H9 (cell line): ENCODE data around the gene KREMEN1. TPM values are rescaled to one million over a fixed set of nuclear protein-coding genes. Genes with fewer than 3 reads are reported as not detected.

Source experiments
- DNase-seq: peaks from one replicate; pipeline ENCODE4 v3.0.0-alpha.2; 2017
- H2AFZ ChIP-seq: one replicate; pipeline ENCODE4 v1.6.1; 2013; ENCODE audit warnings: mild to moderate bottlenecking, low read length, control low read depth, moderate library complexity
- H2AK5ac ChIP-seq: 2 replicates; pipeline ENCODE4 v1.6.1; 2013; ENCODE audit warnings: low read length, control low read depth, mixed read lengths; ENCODE audit not compliant: insufficient read length
- H2BK120ac ChIP-seq: one replicate; pipeline ENCODE4 v1.6.1; 2013; ENCODE audit warnings: low read depth, mild to moderate bottlenecking, low read length, control low read depth, inconsistent platforms; ENCODE audit not compliant: poor library complexity, severe bottlenecking
- H2BK12ac ChIP-seq: 2 replicates; pipeline ENCODE4 v1.6.1; 2013; ENCODE audit warnings: low read length, control low read depth, mixed read lengths, low read depth; ENCODE audit not compliant: insufficient read length
- H2BK15ac ChIP-seq: 2 replicates; pipeline ENCODE4 v1.6.1; 2013; ENCODE audit warnings: low read depth, low read length, control low read depth
- H2BK20ac ChIP-seq: one replicate; pipeline ENCODE4 v1.6.1; 2013; ENCODE audit warnings: low read depth, mild to moderate bottlenecking, low read length, control low read depth, inconsistent platforms; ENCODE audit not compliant: poor library complexity, severe bottlenecking
- H2BK5ac ChIP-seq: 2 replicates; pipeline ENCODE4 v1.6.1; 2013; ENCODE audit warnings: low read length, control low read depth, mixed read lengths; ENCODE audit not compliant: insufficient read length
- H3K14ac ChIP-seq: 2 replicates; pipeline ENCODE4 v1.6.1; 2013; ENCODE audit warnings: low read length, control low read depth; ENCODE audit not compliant: insufficient read depth
- H3K18ac ChIP-seq: 2 replicates; pipeline ENCODE4 v1.6.1; 2013; ENCODE audit warnings: low read depth, mild to moderate bottlenecking, mixed read lengths, low read length, control low read depth; ENCODE audit not compliant: insufficient read length
- H3K23ac ChIP-seq: 2 replicates; pipeline ENCODE4 v1.6.1; 2013; ENCODE audit warnings: low read length, control low read depth, mixed read lengths, low read depth; ENCODE audit not compliant: insufficient read length
- H3K23me2 ChIP-seq: 2 replicates; pipeline ENCODE4 v1.6.1; 2013; ENCODE audit warnings: low read depth, mild to moderate bottlenecking, mixed read lengths, low read length, control low read depth; ENCODE audit not compliant: insufficient read length, poor library complexity, severe bottlenecking
- H3K27ac ChIP-seq: 2 replicates; pipeline ENCODE4 v1.5.1; 2013; ENCODE audit warnings: low read length, control low read depth, mixed read lengths, low read depth; ENCODE audit not compliant: insufficient read length
- H3K27me3 ChIP-seq: 2 replicates; pipeline ENCODE4 v1.6.1; 2013; ENCODE audit warnings: low read length, control low read depth, inconsistent platforms; ENCODE audit not compliant: insufficient read depth
- H3K4ac ChIP-seq: 2 replicates; pipeline ENCODE4 v1.6.1; 2013; ENCODE audit warnings: low read depth, mild to moderate bottlenecking, control low read depth, inconsistent platforms, low read length, moderate library complexity
- H3K4me1 ChIP-seq: 2 replicates; pipeline ENCODE4 v1.6.1; 2013; ENCODE audit warnings: low read length, control low read depth, inconsistent platforms; ENCODE audit not compliant: insufficient read depth
- H3K4me2 ChIP-seq: 2 replicates; pipeline ENCODE4 v1.6.1; 2013; ENCODE audit warnings: low read length, control low read depth, mixed read lengths; ENCODE audit not compliant: insufficient read length, insufficient read depth
- H3K56ac ChIP-seq: 2 replicates; pipeline ENCODE4 v1.6.1; 2013; ENCODE audit warnings: low read depth, mild to moderate bottlenecking, mixed read lengths, low read length, control low read depth; ENCODE audit not compliant: insufficient read length
- H3K79me1 ChIP-seq: 2 replicates; pipeline ENCODE4 v1.6.1; 2013; ENCODE audit warnings: low read depth, mild to moderate bottlenecking, moderate library complexity, low read length, control low read depth, inconsistent platforms; ENCODE audit not compliant: insufficient read depth, poor library complexity, severe bottlenecking
- H3K79me2 ChIP-seq: 2 replicates; pipeline ENCODE4 v1.6.1; 2013; ENCODE audit warnings: low read length, control low read depth, inconsistent platforms; ENCODE audit not compliant: insufficient read depth
- H3K9ac ChIP-seq: 2 replicates; pipeline ENCODE4 v1.6.1; 2013; ENCODE audit warnings: low read length, control low read depth, mixed read lengths; ENCODE audit not compliant: insufficient read length; ENCODE audit errors: extremely low read depth
- H3K9me3 ChIP-seq: one replicate; pipeline ENCODE4 v1.6.1; 2013; ENCODE audit warnings: low read depth, low read length, inconsistent platforms; ENCODE audit not compliant: control insufficient read depth
- H3T11ph ChIP-seq: one replicate; pipeline ENCODE4 v1.6.1; 2013; ENCODE audit warnings: mild to moderate bottlenecking, low read length, control low read depth, inconsistent platforms
- H4K20me1 ChIP-seq: one replicate; pipeline ENCODE4 v1.6.1; 2013; ENCODE audit not compliant: control insufficient read depth, insufficient read length, insufficient read depth
- H4K5ac ChIP-seq: 2 replicates; pipeline ENCODE4 v1.6.1; 2013; ENCODE audit warnings: low read depth, mild to moderate bottlenecking, mixed read lengths, low read length, control low read depth; ENCODE audit not compliant: insufficient read length
- H4K8ac ChIP-seq: replicated peaks from 2 replicates; pipeline ENCODE4 v1.6.1; 2013; ENCODE audit warnings: low read length, control low read depth, mixed read lengths, low read depth; ENCODE audit not compliant: insufficient read length
- H4K91ac ChIP-seq: 2 replicates; pipeline ENCODE4 v1.6.1; 2013; ENCODE audit warnings: low read depth, mild to moderate bottlenecking, moderate library complexity, mixed read lengths, low read length, control low read depth; ENCODE audit not compliant: insufficient read length
- H3K27ac Mint-ChIP-seq, 3 experiments: 2 replicates in 2 of 3; 3 replicates in 1 of 3; pipeline ENCODE4 v1.8.0; 2020 to 2021; ENCODE audit warnings: mixed read lengths in 3 of 3, mild to moderate bottlenecking in 1 of 3, moderate library complexity in 1 of 3
- H3K27me3 Mint-ChIP-seq: 2 replicates; pipeline ENCODE4 v1.8.0; 2021; ENCODE audit warnings: low read depth, mild to moderate bottlenecking, moderate library complexity, mixed read lengths
- H3K36me3 Mint-ChIP-seq, 3 experiments: 2 replicates in 2 of 3; 3 replicates in 1 of 3; pipeline ENCODE4 v1.8.0; 2020 to 2021; ENCODE audit warnings: low read depth in 3 of 3, mixed read lengths in 3 of 3; ENCODE audit not compliant: insufficient read depth in 1 of 3
- H3K4me1 Mint-ChIP-seq, 2 experiments: 2 replicates each; pipeline ENCODE4 v1.8.0; 2020; ENCODE audit warnings: mixed read lengths in 2 of 2
- H3K4me3 Mint-ChIP-seq, 2 experiments: 2 replicates in 1 of 2; 3 replicates in 1 of 2; pipeline ENCODE4 v1.8.0; 2020 to 2021; ENCODE audit warnings: mild to moderate bottlenecking in 2 of 2, mixed read lengths in 2 of 2, moderate library complexity in 1 of 2
- H3K9me3 Mint-ChIP-seq, 2 experiments: 2 replicates in 1 of 2; 3 replicates in 1 of 2; pipeline ENCODE4 v1.8.0; 2020; ENCODE audit warnings: mild to moderate bottlenecking in 2 of 2, mixed read lengths in 2 of 2, moderate library complexity in 1 of 2
- CTCF ChIP-seq: fragments of 200-600 bp; sonication (generic); conservative IDR thresholded peaks from 3 replicates; pipeline ENCODE4 v1.8.0; 2021; ENCODE audit warnings: antibody characterized with exemption, mild to moderate bottlenecking
- WGBS: extraction: QIAGEN DNeasy Blood & Tissue Kit; methylation state at CpG from one replicate; pipeline ENCODE4 v1.1.7; 2013; ENCODE audit warnings: missing lambda C conversion rate, low lambda C conversion rate, mixed read lengths; ENCODE audit not compliant: insufficient read length; ENCODE audit errors: extremely low coverage; 5-methylcytosine and 5-hydroxymethylcytosine counted together
- total RNA-seq: library from RNA; stranded (reverse); gene quantifications from 2 replicates; pipeline ENCODE4 v1.2.1, GENCODE V29; 2021

The KREMEN1 gene
- total RNA-seq, 1 experiment from 2014 or later: 2.4 TPM

DNA sequence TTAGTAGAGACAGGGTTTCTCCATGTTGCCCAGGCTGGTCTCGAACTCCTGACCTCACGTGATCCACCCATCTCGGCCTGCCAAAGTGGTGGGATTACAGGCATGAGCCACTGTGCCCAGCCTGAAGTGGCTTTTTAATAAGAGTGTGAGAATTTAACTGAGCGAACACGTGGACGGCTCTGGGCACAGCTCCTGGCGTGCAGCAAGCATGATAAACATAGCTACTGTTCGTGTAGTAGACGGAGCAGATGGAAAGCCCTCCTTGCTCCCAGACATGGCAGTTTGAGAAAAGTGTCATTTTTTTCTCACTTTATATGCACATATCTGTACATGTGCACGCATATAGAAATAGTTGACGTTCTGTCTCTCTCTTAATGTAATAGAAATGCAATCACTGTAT is 139.9 kb downstream of the KREMEN1 start:
- H4K91ac ChIP-seq: no peak overlapping the region
- Mint-ChIP-seq H3K27ac (no peak overlapping the region), H3K9me3 (no peaks in the 10 kb centered on the region), H3K36me3 (no peaks in the 10 kb centered on the region), H3K27me3 (no peaks in the 10 kb centered on the region; the same call in 1 of the 2 replicates), H3K4me3 (no peak overlapping the region), H3K4me1 (peaks cover 16 to 32% of the 10 kb centered on the region in 2 experiments)
- H2BK15ac ChIP-seq: no peak overlapping the region
- no peak overlapping the region for H3K18ac ChIP-seq
- no peak overlapping the region for H3K4me2 ChIP-seq
- no peaks in the 10 kb centered on the region for H4K20me1 ChIP-seq
- H2BK20ac ChIP-seq: no peak overlapping the region
- no peak overlapping the region for H2AFZ ChIP-seq
- WGBS: no CpG with 5 or more reads among the region's 11 CpGs
- no peak overlapping the region for H2BK12ac ChIP-seq
- no peak overlapping the region for H4K5ac ChIP-seq
- no peak overlapping the region for H3K27ac ChIP-seq
- H3K27me3 ChIP-seq: no peaks in the 10 kb centered on the region
- no peak overlapping the region for H3T11ph ChIP-seq
- no peak overlapping the region for H3K56ac ChIP-seq
- H3K4ac ChIP-seq: no peak overlapping the region
- H4K8ac ChIP-seq: no peak overlapping the region
- no peaks in the 10 kb centered on the region for H3K23me2 ChIP-seq
- H2BK120ac ChIP-seq: no peak overlapping the region
- H3K23ac ChIP-seq: no peak overlapping the region
- no peak for TF ChIP-seq CTCF
- no peak for DNase-seq
- H3K9ac ChIP-seq: no peak overlapping the region
- no peaks in the 10 kb centered on the region for H3K79me1 ChIP-seq
- H2BK5ac ChIP-seq: no peak overlapping the region
- H3K79me2 ChIP-seq: no peaks in the 10 kb centered on the region
- H3K9me3 ChIP-seq: no peaks in the 10 kb centered on the region
- H2AK5ac ChIP-seq: no peak overlapping the region
- H3K14ac ChIP-seq: no peak overlapping the region
- H3K4me1 ChIP-seq: no peaks in the 10 kb centered on the region; the same call in 1 of the 2 replicates
